Memory B cell (primary cell): ENCODE results near the gene GCSAML.
A peak's percentile ranks its signal among the peaks of the same experiment; 100 is the strongest.
"Not testable (repeated sequence)": the region's sequence is repeated elsewhere in the genome, so short reads cannot be mapped to it uniquely, and the experiment has no call there.

Source experiments
- ATAC-seq: fragments of 150-1000 bp; cut with Tn5 transposase; 2 replicates; pipeline ENCODE4 v1.10.0; 2021; ENCODE audit warnings: low read depth, mild to moderate bottlenecking, moderate library complexity
- DNase-seq, 2 donors: peaks; one replicate each; pipeline ENCODE4 v3.0.0; 2022; ENCODE audit warnings: low spot score in 2 of 2
- H3K27ac Mint-ChIP-seq: one replicate; pipeline ENCODE4 v1.8.0; 2022; ENCODE audit warnings: mild to moderate bottlenecking, moderate library complexity, mixed read lengths
- H3K27me3 Mint-ChIP-seq: one replicate; pipeline ENCODE4 v1.8.0; 2022; ENCODE audit warnings: mixed read lengths
- H3K36me3 Mint-ChIP-seq: one replicate; pipeline ENCODE4 v1.8.0; 2022; ENCODE audit warnings: mild to moderate bottlenecking, mixed read lengths
- H3K4me1 Mint-ChIP-seq: one replicate; pipeline ENCODE4 v1.8.0; 2022; ENCODE audit warnings: mixed read lengths
- H3K4me3 Mint-ChIP-seq: one replicate; pipeline ENCODE4 v1.8.0; 2022; ENCODE audit warnings: mild to moderate bottlenecking, moderate library complexity, mixed read lengths
- H3K9me3 Mint-ChIP-seq: one replicate; pipeline ENCODE4 v1.8.0; 2022; ENCODE audit warnings: mixed read lengths

The GCSAML gene

GRCh38 chr1:247548769-247549182, at the start of gene GCSAML:
TSS of gene GCSAML (plus strand) at chr1:247549134. CDS start at chr1:247549192, 58 bp downstream.
- Mint-ChIP-seq H3K9me3 (no peaks in the 10 kb centered on the region), H3K4me3 (no peak within 1 kb of the TSS), H3K4me1 (peaks cover 4% of the 10 kb centered on the region), H3K27me3 (peaks cover 11% of the 10 kb centered on the region), H3K36me3 (no peaks in the 10 kb centered on the region), H3K27ac (no peak within 1 kb of the TSS)
- no peak for ATAC-seq
- DNase-seq = no peak

GRCh38 chr1:247500865-247501264, 48.1 kb upstream of the GCSAML start:
- H3K4me1 Mint-ChIP-seq = no peaks in the 10 kb centered on the region
- ATAC-seq (no peak), DNase-seq (no peak)
- H3K36me3 Mint-ChIP-seq = no peaks in the 10 kb centered on the region
- H3K27ac Mint-ChIP-seq = no peak overlapping the region
- no peak overlapping the region for H3K4me3 Mint-ChIP-seq
- peaks cover 3% of the 10 kb centered on the region for H3K27me3 Mint-ChIP-seq
- no peaks in the 10 kb centered on the region for H3K9me3 Mint-ChIP-seq

- no peak overlapping the region for H3K27ac Mint-ChIP-seq
- H3K4me3 Mint-ChIP-seq = no peak overlapping the region
- ATAC-seq = no peak
- no peaks in the 10 kb centered on the region for H3K9me3 Mint-ChIP-seq
- H3K27me3 Mint-ChIP-seq = no peaks in the 10 kb centered on the region
- H3K4me1 Mint-ChIP-seq = no peaks in the 10 kb centered on the region
- no peaks in the 10 kb centered on the region for H3K36me3 Mint-ChIP-seq
- no peak for DNase-seq
These were observed 42.1 kb upstream of the GCSAML start for GRCh38 chr1:247506831-247507230.

- Mint-ChIP-seq H3K4me1 (no peaks in the 10 kb centered on the region), H3K36me3 (no peaks in the 10 kb centered on the region), H3K27ac (no peak overlapping the region), H3K27me3 (peaks cover 5% of the 10 kb centered on the region), H3K4me3 (peak overlapping the region; percentile 43), H3K9me3 (peaks cover 1% of the 10 kb centered on the region)
- DNase-seq = no peak
- ATAC-seq = peak; percentile 31
These were observed 30.9 kb upstream of the GCSAML start for GRCh38 chr1:247517795-247518612.

- no peaks in the 10 kb centered on the region for H3K4me1 Mint-ChIP-seq
These were observed 30.4 kb upstream of the GCSAML start for GRCh38 chr1:247518613-247518891.

GRCh38 chr1:247521886-247522285, 27.0 kb upstream of the GCSAML start:
- not testable (repeated sequence) for ATAC-seq, H3K4me1 Mint-ChIP-seq, H3K27me3 Mint-ChIP-seq, H3K27ac Mint-ChIP-seq, H3K4me3 Mint-ChIP-seq, H3K9me3 Mint-ChIP-seq, H3K36me3 Mint-ChIP-seq, DNase-seq

More at GRCh38 chr1:247518613-247518891, 30.4 kb upstream of the GCSAML start:
- Mint-ChIP-seq H3K27me3 (peaks cover 5% of the 10 kb centered on the region), H3K9me3 (peaks cover 1% of the 10 kb centered on the region), H3K4me3 (no peak overlapping the region), H3K27ac (no peak overlapping the region), H3K36me3 (no peaks in the 10 kb centered on the region)
- DNase-seq (no peak), ATAC-seq (no peak)

GRCh38 chr1:247528812-247529474, 20.0 kb upstream of the GCSAML start:
- H3K27me3 Mint-ChIP-seq = peaks cover 14% of the 10 kb centered on the region
- no peak overlapping the region for H3K4me3 Mint-ChIP-seq
- ATAC-seq = no peak
- no peak overlapping the region for H3K27ac Mint-ChIP-seq
- no peak for DNase-seq
- H3K36me3 Mint-ChIP-seq = no peaks in the 10 kb centered on the region
- H3K4me1 Mint-ChIP-seq = no peaks in the 10 kb centered on the region
- no peaks in the 10 kb centered on the region for H3K9me3 Mint-ChIP-seq

- no peak for ATAC-seq
These were observed 19.1 kb upstream of the GCSAML start for GRCh38 chr1:247529771-247530355.

GRCh38 chr1:247530785-247531184, 18.1 kb upstream of the GCSAML start:
- DNase-seq = no peak
- Mint-ChIP-seq H3K4me1 (no peaks in the 10 kb centered on the region), H3K9me3 (no peaks in the 10 kb centered on the region), H3K36me3 (no peaks in the 10 kb centered on the region), H3K27ac (no peak overlapping the region), H3K27me3 (peaks cover 12% of the 10 kb centered on the region), H3K4me3 (no peak overlapping the region)
- no peak for ATAC-seq

More at GRCh38 chr1:247529771-247530355, 19.1 kb upstream of the GCSAML start:
- H3K36me3 Mint-ChIP-seq = no peaks in the 10 kb centered on the region
- H3K27ac Mint-ChIP-seq = no peak overlapping the region
- no peaks in the 10 kb centered on the region for H3K4me1 Mint-ChIP-seq
- no peaks in the 10 kb centered on the region for H3K9me3 Mint-ChIP-seq
- peaks cover 14% of the 10 kb centered on the region for H3K27me3 Mint-ChIP-seq
- DNase-seq = no peak
- no peak overlapping the region for H3K4me3 Mint-ChIP-seq

- no peak for ATAC-seq
- no peak overlapping the region for H3K4me3 Mint-ChIP-seq
- H3K27ac Mint-ChIP-seq = no peak overlapping the region
- H3K9me3 Mint-ChIP-seq = no peaks in the 10 kb centered on the region
- peaks cover 12% of the 10 kb centered on the region for H3K27me3 Mint-ChIP-seq
- DNase-seq = no peak
- H3K36me3 Mint-ChIP-seq = no peaks in the 10 kb centered on the region
- H3K4me1 Mint-ChIP-seq = no peaks in the 10 kb centered on the region
These were observed 17.0 kb upstream of the GCSAML start for GRCh38 chr1:247531937-247532336.

GRCh38 chr1:247535402-247535801, 13.5 kb upstream of the GCSAML start:
- no peak for ATAC-seq
- Mint-ChIP-seq H3K4me1 (no peaks in the 10 kb centered on the region), H3K27me3 (peaks cover 18% of the 10 kb centered on the region), H3K36me3 (peaks cover 2% of the 10 kb centered on the region), H3K4me3 (no peak overlapping the region), H3K9me3 (no peaks in the 10 kb centered on the region), H3K27ac (no peak overlapping the region)
- no peak for DNase-seq

GRCh38 chr1:247536340-247536739, 12.6 kb upstream of the GCSAML start, which contains the start of gene OR2C3:
TSS of gene OR2C3 (minus strand) at chr1:247536440. CDS start at chr1:247532511, 3,929 bp downstream.
- H3K27ac Mint-ChIP-seq = no peak within 1 kb of the TSS
- no peaks in the 10 kb centered on the region for H3K9me3 Mint-ChIP-seq
- H3K4me3 Mint-ChIP-seq = no peak within 1 kb of the TSS
- no peak for DNase-seq
- peaks cover 2% of the 10 kb centered on the region for H3K36me3 Mint-ChIP-seq
- peaks cover 16% of the 10 kb centered on the region for H3K27me3 Mint-ChIP-seq
- ATAC-seq = no peak
- H3K4me1 Mint-ChIP-seq = no peaks in the 10 kb centered on the region

GRCh38 chr1:247538561-247538960, 10.4 kb upstream of the GCSAML start:
- Mint-ChIP-seq H3K4me3 (no peak overlapping the region), H3K27me3 (peaks cover 12% of the 10 kb centered on the region)
- no peak for ATAC-seq

GRCh38 chr1:247539215-247539614, 9.7 kb upstream of the GCSAML start:
- Mint-ChIP-seq H3K27ac (no peak overlapping the region), H3K4me3 (no peak overlapping the region), H3K27me3 (peaks cover 11% of the 10 kb centered on the region), H3K9me3 (no peaks in the 10 kb centered on the region), H3K4me1 (no peaks in the 10 kb centered on the region), H3K36me3 (peaks cover 2% of the 10 kb centered on the region)
- no peak for DNase-seq
- ATAC-seq = no peak

More at GRCh38 chr1:247538561-247538960, 10.4 kb upstream of the GCSAML start:
- no peak for DNase-seq
- Mint-ChIP-seq H3K27ac (no peak overlapping the region), H3K9me3 (no peaks in the 10 kb centered on the region), H3K36me3 (peaks cover 2% of the 10 kb centered on the region), H3K4me1 (no peaks in the 10 kb centered on the region)
